ENCODE data around the gene LEPROT.

Gene LEPROT

DNA sequence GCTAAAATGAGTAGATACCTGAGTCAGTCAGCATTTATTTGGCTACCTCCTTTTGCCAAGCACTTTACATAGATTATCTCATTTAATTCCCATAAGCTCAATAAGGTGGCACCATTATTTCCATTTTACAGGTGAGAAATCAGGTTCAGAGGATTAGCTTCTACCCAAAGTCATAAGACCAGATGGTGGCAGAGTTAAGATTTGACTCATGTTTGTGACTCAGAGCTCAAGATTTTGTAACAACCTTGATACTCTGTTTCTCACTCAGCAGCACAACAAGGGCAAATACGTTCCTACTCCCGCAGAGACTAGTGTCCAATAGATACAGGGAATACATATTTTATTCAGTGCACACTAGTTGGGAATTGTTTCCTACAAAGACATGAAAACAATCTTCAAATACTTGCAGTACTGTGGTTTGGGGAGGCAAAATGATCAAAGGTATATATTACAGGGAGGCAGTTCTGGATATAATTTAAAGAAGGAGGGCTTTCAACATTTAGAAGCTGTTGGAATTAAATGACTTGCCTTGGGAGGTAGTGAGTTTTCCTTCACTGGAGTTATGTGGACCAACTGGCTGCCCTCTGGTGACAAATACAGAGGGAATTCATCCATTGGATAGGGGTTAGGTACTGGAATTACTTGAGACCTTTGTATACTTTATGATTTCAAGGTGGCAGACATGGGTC is 3.6 kb downstream of the LEPROT start:
- no peak for TF ChIP-seq EZH2phosphoT487 (IDR thresholded peaks at IDR 0.05; ENCODE audit: borderline replicate concordance, low read length)
- TF ChIP-seq, protein P1, sequence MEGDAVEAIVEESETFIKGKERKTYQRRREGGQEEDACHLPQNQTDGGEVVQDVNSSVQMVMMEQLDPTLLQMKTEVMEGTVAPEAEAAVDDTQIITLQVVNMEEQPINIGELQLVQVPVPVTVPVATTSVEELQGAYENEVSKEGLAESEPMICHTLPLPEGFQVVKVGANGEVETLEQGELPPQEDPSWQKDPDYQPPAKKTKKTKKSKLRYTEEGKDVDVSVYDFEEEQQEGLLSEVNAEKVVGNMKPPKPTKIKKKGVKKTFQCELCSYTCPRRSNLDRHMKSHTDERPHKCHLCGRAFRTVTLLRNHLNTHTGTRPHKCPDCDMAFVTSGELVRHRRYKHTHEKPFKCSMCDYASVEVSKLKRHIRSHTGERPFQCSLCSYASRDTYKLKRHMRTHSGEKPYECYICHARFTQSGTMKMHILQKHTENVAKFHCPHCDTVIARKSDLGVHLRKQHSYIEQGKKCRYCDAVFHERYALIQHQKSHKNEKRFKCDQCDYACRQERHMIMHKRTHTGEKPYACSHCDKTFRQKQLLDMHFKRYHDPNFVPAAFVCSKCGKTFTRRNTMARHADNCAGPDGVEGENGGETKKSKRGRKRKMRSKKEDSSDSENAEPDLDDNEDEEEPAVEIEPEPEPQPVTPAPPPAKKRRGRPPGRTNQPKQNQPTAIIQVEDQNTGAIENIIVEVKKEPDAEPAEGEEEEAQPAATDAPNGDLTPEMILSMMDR (IDR thresholded peaks at IDR 0.05; ENCODE audit: low read depth, low read length, poor library complexity, severe bottlenecking), result no peak
- Histone ChIP-seq H3K27me3 (ENCODE audit: control insufficient read depth, low read length) (no peaks in the 10 kb centered on the region), H3K9me3 (ENCODE audit: control insufficient read depth, insufficient read depth, low read length) (no peaks in the 10 kb centered on the region), H3K9me2 (replicated peaks; ENCODE audit: control insufficient read depth, low read length) (no peaks in the 10 kb centered on the region), H3K27ac (ENCODE audit: low read depth, low read length) (no peak overlapping the region), H3K4me3 (ENCODE audit: low read length) (no peak overlapping the region), H3K4me2 (ENCODE audit: low read length) (no peak overlapping the region), H3K4me1 (ENCODE audit: control insufficient read depth, low read length) (peaks cover 22% of the 10 kb centered on the region), H3K79me2 (ENCODE audit: control insufficient read depth, low read length) (peaks cover 39% of the 10 kb centered on the region), H4K20me1 (ENCODE audit: control insufficient read depth, insufficient read depth, low read depth, low read length) (no peaks in the 10 kb centered on the region), H3F3A (ENCODE audit: control insufficient read depth, insufficient read depth) (no peaks in the 10 kb centered on the region), H3K36me3 (ENCODE audit: control insufficient read depth, low read length) (peaks cover 33% of the 10 kb centered on the region)

DNA sequence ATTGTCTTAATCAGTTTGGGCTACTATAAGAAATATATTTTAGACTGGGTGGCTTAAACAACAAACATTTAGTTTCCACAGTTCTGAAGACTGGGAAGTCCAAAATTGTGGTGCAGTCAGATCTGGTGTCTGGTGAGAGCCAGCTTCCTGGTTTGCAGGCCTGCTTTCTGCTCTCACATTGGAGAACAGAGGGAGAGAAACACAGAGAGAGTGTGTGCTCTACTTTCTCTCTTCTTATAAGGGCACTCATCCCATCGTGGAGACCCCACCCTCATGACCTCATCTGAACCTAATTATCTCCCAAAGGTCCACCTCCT is 4.1 kb downstream of the LEPROT start:
- Histone ChIP-seq H3F3A (ENCODE audit: control insufficient read depth, insufficient read depth) (no peaks in the 10 kb centered on the region), H3K9me2 (replicated peaks; ENCODE audit: control insufficient read depth, low read length) (no peaks in the 10 kb centered on the region), H4K20me1 (ENCODE audit: control insufficient read depth, insufficient read depth, low read depth, low read length) (no peaks in the 10 kb centered on the region), H3K27me3 (ENCODE audit: control insufficient read depth, low read length) (no peaks in the 10 kb centered on the region), H3K27ac (ENCODE audit: low read depth, low read length) (no peak overlapping the region), H3K4me1 (ENCODE audit: control insufficient read depth, low read length) (peaks cover 17% of the 10 kb centered on the region), H3K79me2 (ENCODE audit: control insufficient read depth, low read length) (peaks cover 39% of the 10 kb centered on the region), H3K9me3 (ENCODE audit: control insufficient read depth, insufficient read depth, low read length) (no peaks in the 10 kb centered on the region), H3K4me2 (ENCODE audit: low read length) (no peak overlapping the region), H3K36me3 (ENCODE audit: control insufficient read depth, low read length) (peaks cover 33% of the 10 kb centered on the region), H3K4me3 (ENCODE audit: low read length) (no peak overlapping the region)
- TF ChIP-seq EZH2phosphoT487 (IDR thresholded peaks at IDR 0.05; ENCODE audit: borderline replicate concordance, low read length), result no peak

DNA sequence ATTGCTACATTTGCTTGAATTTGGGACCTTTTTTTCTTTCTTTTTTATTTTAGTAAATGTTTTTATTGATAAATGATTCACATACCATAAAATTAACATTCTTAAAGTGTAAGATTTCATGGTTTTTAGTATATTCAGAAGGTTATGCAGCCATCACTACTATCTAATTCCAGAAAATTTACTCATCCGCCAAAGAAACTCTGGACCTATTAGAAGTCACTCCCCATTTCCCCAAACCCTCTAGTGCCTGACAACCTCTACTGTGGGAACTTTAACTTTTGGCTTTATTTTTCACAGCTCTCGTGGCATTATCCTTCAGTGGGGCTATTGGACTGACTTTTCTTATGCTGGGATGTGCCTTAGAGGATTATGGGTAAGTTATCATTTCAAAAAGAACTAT is 4.5 kb downstream of the LEPROT start:
- Histone ChIP-seq H3K4me1 (ENCODE audit: control insufficient read depth, low read length) (peaks cover 14% of the 10 kb centered on the region), H3K27me3 (ENCODE audit: control insufficient read depth, low read length) (no peaks in the 10 kb centered on the region), H3F3A (ENCODE audit: control insufficient read depth, insufficient read depth) (0 out of 2 replicates have a peak, but pooled peaks cover 2% of the 10 kb centered on the region), H3K9me2 (replicated peaks; ENCODE audit: control insufficient read depth, low read length) (no peaks in the 10 kb centered on the region), H3K27ac (ENCODE audit: low read depth, low read length) (no peak overlapping the region), H3K4me3 (ENCODE audit: low read length) (no peak overlapping the region), H3K36me3 (ENCODE audit: control insufficient read depth, low read length) (peaks cover 36% of the 10 kb centered on the region), H3K9me3 (ENCODE audit: control insufficient read depth, insufficient read depth, low read length) (no peaks in the 10 kb centered on the region), H3K79me2 (ENCODE audit: control insufficient read depth, low read length) (peaks cover 39% of the 10 kb centered on the region), H3K4me2 (ENCODE audit: low read length) (no peak overlapping the region), H4K20me1 (ENCODE audit: control insufficient read depth, insufficient read depth, low read depth, low read length) (no peaks in the 10 kb centered on the region)
- TF ChIP-seq, protein P1 (IDR thresholded peaks at IDR 0.05; ENCODE audit: low read depth, low read length, poor library complexity, severe bottlenecking), result no peak
- TF ChIP-seq EZH2phosphoT487 (IDR thresholded peaks at IDR 0.05; ENCODE audit: borderline replicate concordance, low read length), result no peak

DNA sequence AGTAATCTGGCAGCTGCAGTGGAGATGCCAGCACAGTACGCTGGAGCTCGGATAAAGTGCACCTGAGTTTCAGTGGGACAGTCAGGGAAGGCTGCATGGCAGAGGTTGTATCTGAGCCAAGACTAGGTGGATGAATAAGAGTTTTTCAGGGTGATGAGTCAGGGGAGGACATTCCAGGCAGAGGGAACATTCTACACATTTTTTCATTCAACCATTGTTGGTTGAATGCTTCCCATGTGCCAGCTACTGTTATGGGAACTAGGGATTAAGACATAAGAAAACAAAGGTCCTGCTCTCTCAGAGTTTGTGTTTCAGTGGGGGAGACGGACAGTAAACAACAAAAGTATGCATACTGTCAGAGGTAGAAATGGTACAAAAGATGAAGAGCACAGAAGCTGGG is 5.2 kb downstream of the LEPROT start:
- no peak overlapping the region for H3K27ac ChIP-seq (ENCODE audit: low read depth, low read length)
- TF ChIP-seq EZH2phosphoT487 (IDR thresholded peaks at IDR 0.05; ENCODE audit: borderline replicate concordance, low read length), result no peak
- TF ChIP-seq, protein P1 (IDR thresholded peaks at IDR 0.05; ENCODE audit: low read depth, low read length, poor library complexity, severe bottlenecking), result no peak
- no peaks in the 10 kb centered on the region for H3K9me3 ChIP-seq (ENCODE audit: control insufficient read depth, insufficient read depth, low read length)
- no peaks in the 10 kb centered on the region for H3K9me2 ChIP-seq (replicated peaks; ENCODE audit: control insufficient read depth, low read length)
- peaks cover 39% of the 10 kb centered on the region for H3K79me2 ChIP-seq (ENCODE audit: control insufficient read depth, low read length)
- no peak overlapping the region for H3K4me3 ChIP-seq (ENCODE audit: low read length)
- 0 out of 2 replicates have a peak, but pooled peaks cover 2% of the 10 kb centered on the region for H3F3A ChIP-seq (ENCODE audit: control insufficient read depth, insufficient read depth)
- H3K27me3 ChIP-seq (ENCODE audit: control insufficient read depth, low read length), result no peaks in the 10 kb centered on the region
- peaks cover 14% of the 10 kb centered on the region for H3K4me1 ChIP-seq (ENCODE audit: control insufficient read depth, low read length)
- H3K36me3 ChIP-seq (ENCODE audit: control insufficient read depth, low read length), result peaks cover 41% of the 10 kb centered on the region
- H4K20me1 ChIP-seq (ENCODE audit: control insufficient read depth, insufficient read depth, low read depth, low read length), result no peaks in the 10 kb centered on the region
- H3K4me2 ChIP-seq (ENCODE audit: low read length), result no peak overlapping the region

Measured in DOHH2 (cell line).